ENCODE results near the gene SLC25A44. TPM values are rescaled to one million over a fixed set of nuclear protein-coding genes. Genes with fewer than 3 reads are reported as not detected.

Gene SLC25A44
- total RNA-seq, 2 donors from 2014 or later = 10.7 to 23.7 TPM

GRCh38 chr1:156233426-156234127, 39.7 kb downstream of the SLC25A44 start:
- H3K27ac ChIP-seq = no peak overlapping the region
- no peaks in the 10 kb centered on the region for H3K4me1 ChIP-seq (ENCODE audit: control insufficient read depth in 1 of 2, low read depth in 2 of 2)
- H3K4me3 ChIP-seq = no peak overlapping the region
- peaks cover 49% of the 10 kb centered on the region for H3K36me3 ChIP-seq
- ATAC-seq (ENCODE audit: insufficient number of reproducible peaks, low FRiP score, low read depth) (no peak), DNase-seq (ENCODE audit: low spot score) (no peak)
- no peaks in the 10 kb centered on the region for H3K9me3 ChIP-seq
- no peaks in the 10 kb centered on the region for H3K27me3 ChIP-seq (replicated peaks; ENCODE audit: insufficient read depth)
- TF ChIP-seq CTCF (IDR thresholded peaks at IDR 0.05) = no peak

- Histone ChIP-seq H3K9me3 (no peaks in the 10 kb centered on the region), H3K27me3 (replicated peaks; ENCODE audit: insufficient read depth) (no peaks in the 10 kb centered on the region), H3K27ac (no peak overlapping the region), H3K4me1 (ENCODE audit: control insufficient read depth in 1 of 2, low read depth in 2 of 2) (no peaks in the 10 kb centered on the region), H3K4me3 (no peak overlapping the region), H3K36me3 (peaks cover 58% of the 10 kb centered on the region)
- DNase-seq (ENCODE audit: low spot score) = no peak
- ATAC-seq (ENCODE audit: insufficient number of reproducible peaks, low FRiP score, low read depth) = no peak
- TF ChIP-seq CTCF (IDR thresholded peaks at IDR 0.05) = no peak
Observed at GRCh38 chr1:156236164-156236563, 42.3 kb downstream of the SLC25A44 start.

GRCh38 chr1:156238248-156238647, 44.3 kb downstream of the SLC25A44 start:
- TF ChIP-seq CTCF (IDR thresholded peaks at IDR 0.05) = no peak
- ATAC-seq (ENCODE audit: insufficient number of reproducible peaks, low FRiP score, low read depth) = no peak
- Histone ChIP-seq H3K36me3 (peaks cover 62% of the 10 kb centered on the region), H3K4me3 (no peak overlapping the region), H3K9me3 (no peaks in the 10 kb centered on the region), H3K27me3 (replicated peaks; ENCODE audit: insufficient read depth) (no peaks in the 10 kb centered on the region), H3K4me1 (ENCODE audit: control insufficient read depth in 1 of 2, low read depth in 2 of 2) (no peaks in the 10 kb centered on the region), H3K27ac (no peak overlapping the region)
- DNase-seq (ENCODE audit: low spot score) = no peak

GRCh38 chr1:156241311-156241811, 47.5 kb downstream of the SLC25A44 start:
- H3K9me3 ChIP-seq = no peaks in the 10 kb centered on the region
- H3K4me1 ChIP-seq (ENCODE audit: control insufficient read depth in 1 of 2, low read depth in 2 of 2) = peaks cover 0 to 12% of the 10 kb centered on the region in 2 donors
- ATAC-seq (ENCODE audit: insufficient number of reproducible peaks, low FRiP score, low read depth) (no peak), DNase-seq (ENCODE audit: low spot score) (no peak)
- no peak overlapping the region for H3K4me3 ChIP-seq
- no peaks in the 10 kb centered on the region for H3K27me3 ChIP-seq (replicated peaks; ENCODE audit: insufficient read depth)
- TF ChIP-seq CTCF (IDR thresholded peaks at IDR 0.05) = no peak
- H3K27ac ChIP-seq = no peak overlapping the region
- peaks cover 37% of the 10 kb centered on the region for H3K36me3 ChIP-seq

GRCh38 chr1:156241926-156242325, 48.0 kb downstream of the SLC25A44 start, which contains the start of gene BGLAP:
TSS of gene BGLAP (plus strand) at chr1:156242184. CDS start at chr1:156242232, 48 bp downstream.
- ATAC-seq (ENCODE audit: insufficient number of reproducible peaks, low FRiP score, low read depth) (no peak), DNase-seq (ENCODE audit: low spot score) (no peak)
- Histone ChIP-seq H3K27ac (no peak within 1 kb of the TSS), H3K4me1 (ENCODE audit: control insufficient read depth in 1 of 2, low read depth in 2 of 2) (peaks cover 0 to 15% of the 10 kb centered on the region in 2 donors), H3K9me3 (no peaks in the 10 kb centered on the region), H3K4me3 (no peak within 1 kb of the TSS), H3K36me3 (peaks cover 31% of the 10 kb centered on the region), H3K27me3 (replicated peaks; ENCODE audit: insufficient read depth) (no peaks in the 10 kb centered on the region)
- TF ChIP-seq CTCF (IDR thresholded peaks at IDR 0.05) = no peak

Data from thoracic aorta (tissue), 2 donors.